ENCODE results near the gene FAM169A.
"Not testable (repeated sequence)": the region's sequence is repeated elsewhere in the genome, so short reads cannot be mapped to it uniquely, and the experiment has no call there.

The FAM169A gene

GRCh38 chr5:74865804-74866595, at the start of gene FAM169A:
Gene FAM169A (minus strand): TSS chr5:74866387. CDS start chr5:74841676, 24,711 bp downstream.
- no peak for DNase-seq

GRCh38 chr5:74915488-74915887, 49.3 kb upstream of the FAM169A start:
- no peak for DNase-seq

- not testable (repeated sequence) for DNase-seq
Measured at GRCh38 chr5:74911421-74911820, 45.2 kb upstream of the FAM169A start.

- not testable (repeated sequence) for DNase-seq
Measured at GRCh38 chr5:74909888-74910287, 43.7 kb upstream of the FAM169A start.

- DNase-seq: not testable (repeated sequence)
Measured at GRCh38 chr5:74908237-74908636, 42.0 kb upstream of the FAM169A start.

- DNase-seq: not testable (repeated sequence)
Measured at GRCh38 chr5:74904713-74905112, 38.5 kb upstream of the FAM169A start.

GRCh38 chr5:74903165-74903787, 37.1 kb upstream of the FAM169A start:
- no peak for DNase-seq

- DNase-seq: no peak
Measured at GRCh38 chr5:74897049-74897448, 30.9 kb upstream of the FAM169A start.

- DNase-seq: no peak
Measured at GRCh38 chr5:74895906-74896305, 29.7 kb upstream of the FAM169A start.

- DNase-seq: no peak
Measured at GRCh38 chr5:74894351-74894750, 28.2 kb upstream of the FAM169A start.

- no peak for DNase-seq
Measured at GRCh38 chr5:74892921-74893320, 26.7 kb upstream of the FAM169A start.

- DNase-seq: no peak
Measured at GRCh38 chr5:74889523-74890105, 23.4 kb upstream of the FAM169A start.

- no peak for DNase-seq
Measured at GRCh38 chr5:74888117-74888516, 21.9 kb upstream of the FAM169A start.

- DNase-seq: no peak
Measured at GRCh38 chr5:74885170-74885569, 19.0 kb upstream of the FAM169A start.

GRCh38 chr5:74882379-74883134, 16.4 kb upstream of the FAM169A start:
- DNase-seq: not testable (repeated sequence)

GRCh38 chr5:74877624-74878304, 11.6 kb upstream of the FAM169A start:
- DNase-seq: no peak

- DNase-seq: no peak
Measured at GRCh38 chr5:74875994-74876791, 10.0 kb upstream of the FAM169A start.

- DNase-seq: no peak
Measured at GRCh38 chr5:74873525-74874249, 7.5 kb upstream of the FAM169A start.

- no peak for DNase-seq
Measured at GRCh38 chr5:74870299-74871067, 4.3 kb upstream of the FAM169A start.

- DNase-seq: not testable (repeated sequence)
Measured at GRCh38 chr5:74869414-74869813, 3.2 kb upstream of the FAM169A start.

All from SIG-M5 (cell line).